ENCODE measurements around the gene KCNH6. TPM values are rescaled to one million over a fixed set of nuclear protein-coding genes. Genes with fewer than 3 reads are reported as not detected.

KCNH6 gene
- total RNA-seq: 1 to 10 TPM in 1 of 6 donors, under 1 TPM in 3, not detected in 2; 0.22 to 4.2 (median 0.31) TPM

DNA sequence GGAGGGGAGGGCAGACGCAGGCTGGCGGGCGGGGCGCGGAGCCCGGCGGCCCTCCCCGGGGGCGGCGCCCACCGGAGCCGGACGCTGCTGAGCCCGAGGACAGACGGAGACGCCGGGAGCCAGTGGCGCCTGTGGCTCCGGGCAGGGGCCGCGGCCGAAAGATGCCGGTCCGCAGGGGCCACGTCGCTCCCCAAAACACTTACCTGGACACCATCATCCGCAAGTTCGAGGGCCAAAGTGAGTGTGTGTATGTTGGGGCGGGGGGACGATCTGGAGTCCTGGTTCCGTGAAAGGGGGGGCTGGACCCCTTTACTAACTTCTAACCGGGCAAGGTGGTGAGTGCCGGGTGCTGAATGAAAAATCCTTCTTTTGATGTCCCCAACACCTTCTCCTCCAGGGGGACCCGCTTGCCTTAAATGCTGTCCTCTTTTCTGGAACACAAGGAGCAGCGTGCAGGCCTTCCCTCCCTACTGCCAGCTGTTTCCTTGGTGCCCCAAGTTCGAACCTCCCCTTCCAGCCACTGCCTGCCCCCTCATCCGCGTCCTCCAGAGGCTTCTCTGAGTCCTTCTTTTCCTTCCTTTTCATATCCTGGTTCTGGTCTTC is at the start of gene KCNH6:
KCNH6 (plus strand) TSS at position 106 of the 603 bp plus-strand sequence; CDS start at position 162, 56 bp downstream.
- 14 to 37% methylated on average over 7 to 24 of the region's 38 CpGs for WGBS, 2 donors
- Histone ChIP-seq H3K9me3 (no peaks in the 10 kb centered on the region), H3K4me3 (peak within 1 kb of the TSS in 3 of 4 donors; percentile 23 to 34 (median 32)), H3K27me3 (no peaks in the 10 kb centered on the region), H3K4me1 (peaks cover 5 to 11% (median 7%) of the 10 kb centered on the region in 4 donors), H3K36me3 (no peaks in the 10 kb centered on the region), H3K27ac (no peak within 1 kb of the TSS)
- DNase-seq (no peak), ATAC-seq (ENCODE audit: low FRiP score in 2 of 2) (no peak)
- TF ChIP-seq, protein P1, sequence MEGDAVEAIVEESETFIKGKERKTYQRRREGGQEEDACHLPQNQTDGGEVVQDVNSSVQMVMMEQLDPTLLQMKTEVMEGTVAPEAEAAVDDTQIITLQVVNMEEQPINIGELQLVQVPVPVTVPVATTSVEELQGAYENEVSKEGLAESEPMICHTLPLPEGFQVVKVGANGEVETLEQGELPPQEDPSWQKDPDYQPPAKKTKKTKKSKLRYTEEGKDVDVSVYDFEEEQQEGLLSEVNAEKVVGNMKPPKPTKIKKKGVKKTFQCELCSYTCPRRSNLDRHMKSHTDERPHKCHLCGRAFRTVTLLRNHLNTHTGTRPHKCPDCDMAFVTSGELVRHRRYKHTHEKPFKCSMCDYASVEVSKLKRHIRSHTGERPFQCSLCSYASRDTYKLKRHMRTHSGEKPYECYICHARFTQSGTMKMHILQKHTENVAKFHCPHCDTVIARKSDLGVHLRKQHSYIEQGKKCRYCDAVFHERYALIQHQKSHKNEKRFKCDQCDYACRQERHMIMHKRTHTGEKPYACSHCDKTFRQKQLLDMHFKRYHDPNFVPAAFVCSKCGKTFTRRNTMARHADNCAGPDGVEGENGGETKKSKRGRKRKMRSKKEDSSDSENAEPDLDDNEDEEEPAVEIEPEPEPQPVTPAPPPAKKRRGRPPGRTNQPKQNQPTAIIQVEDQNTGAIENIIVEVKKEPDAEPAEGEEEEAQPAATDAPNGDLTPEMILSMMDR (IDR thresholded peaks at IDR 0.05): no peak
- TF ChIP-seq POLR2AphosphoS5 (IDR thresholded peaks at IDR 0.05) (no peak), POLR2A (IDR thresholded peaks at IDR 0.05) (no peak), EP300 (IDR thresholded peaks at IDR 0.05) (no peak)

GRCh38 chr17:63474174-63474573 is 49.0 kb upstream of the KCNH6 start:
- TF ChIP-seq EP300 (IDR thresholded peaks at IDR 0.05) (no peak), POLR2A (IDR thresholded peaks at IDR 0.05) (no peak), POLR2AphosphoS5 (IDR thresholded peaks at IDR 0.05) (peak; percentile 19 to 43)
- TF ChIP-seq, protein P1 (IDR thresholded peaks at IDR 0.05): no peak
- 21 to 27% methylated on average over 3 of the region's 3 CpGs for WGBS, 2 donors
- DNase-seq: no peak
- H3K27me3 ChIP-seq: peaks cover 0 to 15% (median 7%) of the 10 kb centered on the region in 4 donors
- H3K4me3 ChIP-seq: no peak overlapping the region
- peak overlapping the region in 1 of 4 donors; percentile 40 for H3K27ac ChIP-seq
- no peak for ATAC-seq (ENCODE audit: low FRiP score in 2 of 2)
- no peaks in the 10 kb centered on the region for H3K9me3 ChIP-seq
- peaks cover 40 to 50% (median 43%) of the 10 kb centered on the region in 4 donors for H3K4me1 ChIP-seq
- no peaks in the 10 kb centered on the region for H3K36me3 ChIP-seq

- no peak overlapping the region for H3K4me3 ChIP-seq
- peaks cover 40 to 52% (median 48%) of the 10 kb centered on the region in 4 donors for H3K4me1 ChIP-seq
- no peaks in the 10 kb centered on the region for H3K36me3 ChIP-seq
- WGBS, 2 donors: 43 to 47% methylated on average over 8 to 10 of the region's 10 CpGs
- ATAC-seq (ENCODE audit: low FRiP score in 2 of 2) (no peak), DNase-seq (no peak)
- H3K27ac ChIP-seq: peak overlapping the region; percentile 30 to 68 (median 48)
- no peaks in the 10 kb centered on the region for H3K9me3 ChIP-seq
- peaks cover 0 to 15% (median 7%) of the 10 kb centered on the region in 4 donors for H3K27me3 ChIP-seq
- peak in 1 of 2 donors; percentile 34 for TF ChIP-seq POLR2AphosphoS5 (IDR thresholded peaks at IDR 0.05)
- TF ChIP-seq, protein P1 (IDR thresholded peaks at IDR 0.05): no peak
Measured at GRCh38 chr17:63474586-63475460, 48.3 kb upstream of the KCNH6 start.

DNA sequence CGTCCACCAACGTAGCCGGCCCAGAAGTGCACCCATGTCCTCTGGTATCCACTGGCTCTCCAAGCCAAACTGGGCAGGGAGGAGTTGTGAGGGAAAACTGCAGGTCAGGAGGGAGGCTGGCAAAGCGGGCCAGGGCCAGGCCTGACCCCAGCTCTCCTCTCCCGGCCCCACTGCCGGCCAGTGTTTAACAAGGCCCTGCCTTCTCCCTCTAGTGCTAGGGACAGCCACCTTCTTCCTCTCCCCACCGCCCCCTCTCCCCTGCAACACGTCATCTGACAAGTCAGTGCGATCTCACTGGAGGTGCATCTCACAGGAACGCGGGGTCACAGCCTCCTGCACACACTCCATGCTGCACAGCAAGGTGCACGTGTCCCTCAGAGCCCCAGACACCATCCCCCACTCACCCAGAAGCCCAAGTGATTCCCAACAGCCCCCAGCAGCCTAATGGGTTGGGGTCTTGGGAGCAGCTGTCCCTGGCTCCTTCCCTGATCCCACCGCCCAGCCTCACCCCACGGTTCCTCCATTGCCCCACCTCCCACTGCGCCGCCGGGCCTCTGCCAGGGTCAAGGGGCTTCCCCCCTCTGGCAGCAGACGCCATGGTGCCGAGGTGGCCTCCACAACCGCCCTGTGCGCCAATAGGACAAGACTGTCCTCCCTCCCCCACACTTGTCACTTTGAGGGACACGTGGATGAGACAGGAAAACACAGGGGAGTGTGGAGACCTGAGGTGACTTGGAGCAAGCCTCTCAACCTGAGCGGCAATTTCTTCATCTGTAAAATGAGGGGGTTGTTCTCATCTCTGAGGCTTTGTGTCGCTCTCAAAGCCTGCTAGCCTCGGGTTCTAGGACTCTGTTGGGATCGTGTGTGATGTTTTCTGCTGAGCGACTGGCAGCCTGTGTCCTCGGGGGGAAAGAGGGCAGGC is 47.4 kb upstream of the KCNH6 start:
- Histone ChIP-seq H3K4me1 (peaks cover 40 to 53% (median 50%) of the 10 kb centered on the region in 4 donors), H3K27me3 (peaks cover 0 to 15% (median 7%) of the 10 kb centered on the region in 4 donors), H3K4me3 (peak overlapping the region in 3 of 4 donors; percentile 58 to 65 (median 59)), H3K9me3 (no peaks in the 10 kb centered on the region), H3K27ac (peak overlapping the region; percentile 42 to 68 (median 57)), H3K36me3 (no peaks in the 10 kb centered on the region)
- DNase-seq: peak in 1 of 2 donors; percentile 76
- 64 to 65% methylated on average over 24 to 28 of the region's 28 CpGs for WGBS, 2 donors
- no peak for ATAC-seq (ENCODE audit: low FRiP score in 2 of 2)
- no peak for TF ChIP-seq POLR2A (IDR thresholded peaks at IDR 0.05)
- TF ChIP-seq, protein P1 (IDR thresholded peaks at IDR 0.05): no peak
- TF ChIP-seq POLR2AphosphoS5 (IDR thresholded peaks at IDR 0.05): no peak
- no peak for TF ChIP-seq EP300 (IDR thresholded peaks at IDR 0.05)
